Measurements from ENCODE around the gene STS. TPM values are rescaled to one million over a fixed set of nuclear protein-coding genes. Genes with fewer than 3 reads are reported as not detected.

STS gene
- total RNA-seq, 1 experiment from 2014 or later = 0.54 TPM

DNA sequence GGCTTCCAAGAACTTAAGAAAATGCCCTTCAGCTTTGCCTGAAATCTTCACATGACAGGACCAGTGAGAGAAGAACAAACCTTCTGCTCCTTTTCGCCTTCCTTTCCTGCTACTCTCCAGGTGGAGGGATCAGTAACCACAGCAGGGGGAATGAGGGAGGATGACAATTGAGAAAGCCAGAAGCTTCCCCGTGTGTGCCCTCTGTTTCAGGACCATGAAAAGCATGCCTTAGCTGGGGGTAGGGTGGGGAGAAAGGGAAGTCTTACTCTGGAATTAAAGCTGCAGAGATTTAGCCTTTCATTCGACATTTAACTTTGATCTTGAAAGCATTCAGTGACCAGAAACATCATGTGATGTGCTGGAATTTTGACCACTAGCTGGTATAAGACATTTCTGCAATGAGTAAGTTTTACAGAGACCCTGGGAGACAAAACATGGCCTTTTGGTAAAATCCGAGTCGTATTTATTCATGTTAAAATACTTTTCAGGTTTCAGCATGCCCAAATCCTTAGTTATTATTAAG is 11.0 kb downstream of the STS start:
- intact Hi-C loops (cut with micrococcal nuclease) = no loop called here
- ChIA-PET CTCF (no interaction called here), POLR2A (no interaction called here), RAD21 (ENCODE audit: low non-redundant PET in 1 of 2, low total read pairs in 2 of 2, uncharacterized antibody in 2 of 2, unreplicated experiment in 2 of 2) (no interaction called here)
- H3K36me3 ChIP-seq (ENCODE audit: control insufficient read depth in 1 of 2, insufficient read depth in 2 of 2, low read length in 2 of 2) = no peaks in the 10 kb centered on the region
- no peak overlapping the region for H2AFZ ChIP-seq (ENCODE audit: low read depth, low read length, poor library complexity, severe bottlenecking)
- H3K4me2 ChIP-seq (ENCODE audit: low read length) = no peak overlapping the region
- no peak overlapping the region for H3K27ac ChIP-seq (ENCODE audit: low read depth, low read length)
- no peak overlapping the region for H3K4me3 ChIP-seq (replicated peaks in 1 of 2; ENCODE audit: low read depth in 1 of 2, low read length in 2 of 2)
- no peaks in the 10 kb centered on the region for H3K9me2 ChIP-seq (ENCODE audit: insufficient read depth)
- no peak overlapping the region for H3K9ac ChIP-seq (ENCODE audit: low read length)
- BruUV-seq (replicated peaks) = no TSS peak
- no peaks in the 10 kb centered on the region for H3K9me3 ChIP-seq (ENCODE audit: control insufficient read depth in 1 of 2, insufficient read depth in 1 of 2, low read depth in 1 of 2, low read length in 2 of 2)
- ATAC-seq = no peak
- H3K27me3 ChIP-seq (ENCODE audit: insufficient read depth, low read length) = no peaks in the 10 kb centered on the region
- no peaks in the 10 kb centered on the region for H3K4me1 ChIP-seq (ENCODE audit: control insufficient read depth in 1 of 2, insufficient read depth in 2 of 2, low read length in 2 of 2)
- TF ChIP-seq EZH2 (IDR thresholded peaks at IDR 0.05) (no peak), MAX (IDR thresholded peaks at IDR 0.05) (no peak), SIN3A (IDR thresholded peaks at IDR 0.05; ENCODE audit: low read depth) (no peak), RAD21 (IDR thresholded peaks at IDR 0.05; ENCODE audit: low read depth) (no peak), CTCF (IDR thresholded peaks at IDR 0.05 in 2 of 3, conservative IDR thresholded peaks at IDR 0.05 in 1 of 3; ENCODE audit: borderline replicate concordance in 1 of 3, insufficient read depth in 1 of 3, low read depth in 2 of 3, low read length in 2 of 3) (no peak), JUND (IDR thresholded peaks at IDR 0.05) (no peak), CEBPB (IDR thresholded peaks at IDR 0.05; ENCODE audit: low read depth) (no peak), EGR1 (IDR thresholded peaks at IDR 0.05; ENCODE audit: low read depth) (no peak), ELF1 (IDR thresholded peaks at IDR 0.05; ENCODE audit: borderline replicate concordance, low read depth) (no peak), POLR2AphosphoS5 (IDR thresholded peaks at IDR 0.05; ENCODE audit: low read depth, low read length) (no peak), CBX3 (IDR thresholded peaks at IDR 0.05; ENCODE audit: low read depth) (no peak), ZFX (IDR thresholded peaks at IDR 0.05) (no peak), ZNF274 (IDR thresholded peaks at IDR 0.05; ENCODE audit: low read depth, low read length) (no peak), ZBTB33 (IDR thresholded peaks at IDR 0.05; ENCODE audit: extremely low read depth, insufficient replicate concordance, low read length) (no peak)
- DNase-seq (ENCODE audit: low read depth, low spot score) = no peak
- H3K79me2 ChIP-seq (ENCODE audit: insufficient read depth, low read length) = no peaks in the 10 kb centered on the region
- H4K20me1 ChIP-seq (ENCODE audit: insufficient read depth) = no peaks in the 10 kb centered on the region
